Colon (tissue), 2 donors: ENCODE measurements around the gene DMBT1.

Experiments used
- FAIRE-seq: peaks from 2 replicates; lab custom pipeline; 2012; peaks lifted over from hg19 to GRCh38; lab: Jason Lieb, UNC
- donor health status: control.
- donor health status: control.

DMBT1 gene

GRCh38 chr10:122646511-122647382, 86.2 kb downstream of the DMBT1 start:
- no peak for FAIRE-seq

- FAIRE-seq = no peak
Measured at GRCh38 chr10:122647383-122647968, 86.9 kb downstream of the DMBT1 start.

GRCh38 chr10:122648599-122649428, 88.3 kb downstream of the DMBT1 start:
- FAIRE-seq = no peak

GRCh38 chr10:122649903-122650302, 89.3 kb downstream of the DMBT1 start:
- no peak for FAIRE-seq

GRCh38 chr10:122650331-122650730, 89.8 kb downstream of the DMBT1 start:
- FAIRE-seq = no peak

- no peak for FAIRE-seq
Measured at GRCh38 chr10:122655524-122656307, 95.2 kb downstream of the DMBT1 start.

GRCh38 chr10:122656308-122656705, 95.8 kb downstream of the DMBT1 start:
- FAIRE-seq = no peak

GRCh38 chr10:122656741-122657140, 96.2 kb downstream of the DMBT1 start:
- FAIRE-seq = no peak

- no peak for FAIRE-seq
Measured at GRCh38 chr10:122657255-122657654, 96.7 kb downstream of the DMBT1 start.

GRCh38 chr10:122657729-122658128, 97.2 kb downstream of the DMBT1 start:
- no peak for FAIRE-seq

GRCh38 chr10:122658356-122659049, 97.9 kb downstream of the DMBT1 start:
- FAIRE-seq = no peak

GRCh38 chr10:122659126-122659525, 98.6 kb downstream of the DMBT1 start:
- no peak for FAIRE-seq

- no peak for FAIRE-seq
Measured at GRCh38 chr10:122659651-122660050, 99.1 kb downstream of the DMBT1 start.

GRCh38 chr10:122660696-122661095, 100.1 kb downstream of the DMBT1 start:
- no peak for FAIRE-seq

- no peak for FAIRE-seq
Measured at GRCh38 chr10:122662231-122662630, 101.7 kb downstream of the DMBT1 start.

- FAIRE-seq = no peak
Measured at GRCh38 chr10:122663516-122664130, 103.1 kb downstream of the DMBT1 start.

- FAIRE-seq = no peak
Measured at GRCh38 chr10:122664501-122664900, 103.9 kb downstream of the DMBT1 start.

GRCh38 chr10:122665329-122665860, 104.8 kb downstream of the DMBT1 start:
- FAIRE-seq = no peak

- FAIRE-seq = no peak
Measured at GRCh38 chr10:122665946-122666345, 105.4 kb downstream of the DMBT1 start.

- no peak for FAIRE-seq
Measured at GRCh38 chr10:122669045-122669444, 108.5 kb downstream of the DMBT1 start.

GRCh38 chr10:122669842-122670241, 109.3 kb downstream of the DMBT1 start:
- FAIRE-seq = no peak
